HepG2 (cell line): Measurements from ENCODE around the gene PEMT. TPM values are rescaled to one million over a fixed set of nuclear protein-coding genes. Genes with fewer than 3 reads are reported as not detected.
A peak's percentile ranks its signal among the peaks of the same experiment; 100 is the strongest.

ENCODE experiments used
- CREM ChIP-seq, 2 experiments: sonication (generic) in 1 of 2; formaldehyde crosslinking in 1 of 2; IDR thresholded peaks; 2 replicates each; pipeline versions ENCODE4 v1.4.0 to v1.6.1; 2016 to 2020; ENCODE audit warnings: antibody characterized with exemption in 1 of 2, mild to moderate bottlenecking in 1 of 2, missing genetic modification reagents in 1 of 2
- FOXM1 ChIP-seq: sonication (generic); formaldehyde crosslinking; IDR thresholded peaks from 2 replicates; pipeline ENCODE4 v1.5.0; 2020; ENCODE audit warnings: missing genetic modification reagents
- HNRNPLL ChIP-seq: fragments of 200-400 bp; formaldehyde crosslinking; IDR thresholded peaks from 2 replicates; pipeline ENCODE4 v1.6.1; 2017; ENCODE audit warnings: mild to moderate bottlenecking, low read depth, low read length; ENCODE audit not compliant: poor library complexity, severe bottlenecking
- HOXA3 ChIP-seq: sonication (generic); formaldehyde crosslinking; IDR thresholded peaks from 2 replicates; pipeline ENCODE4 v1.5.0; 2020; ENCODE audit warnings: missing genetic modification reagents
- PAWR ChIP-seq: sonication (generic); formaldehyde crosslinking; IDR thresholded peaks from 2 replicates; pipeline ENCODE4 v1.4.0; 2020; ENCODE audit warnings: missing genetic modification reagents, mild to moderate bottlenecking, borderline replicate concordance
- REL ChIP-seq: sonication (generic); formaldehyde crosslinking; conservative IDR thresholded peaks from 2 replicates; pipeline ENCODE4 v1.8.0; 2022; ENCODE audit warnings: mild to moderate bottlenecking, missing genetic modification reagents, moderate library complexity
- SMARCC2 ChIP-seq: fragments of 450-650 bp; IDR thresholded peaks from 2 replicates; pipeline ENCODE4 v1.6.1; 2017; ENCODE audit warnings: antibody characterized with exemption, mild to moderate bottlenecking
- SMC3 ChIP-seq: IDR thresholded peaks from 2 replicates; pipeline ENCODE4 v1.6.1; 2011; ENCODE audit warnings: low read length, improper control_type of control experiment
- SSRP1 ChIP-seq: IDR thresholded peaks from 2 replicates; pipeline ENCODE4 v1.6.1; 2016; ENCODE audit warnings: control low read depth
- YEATS4 ChIP-seq: sonication (generic); formaldehyde crosslinking; IDR thresholded peaks from 2 replicates; pipeline ENCODE4 v1.4.0; 2020; ENCODE audit warnings: missing genetic modification reagents, borderline replicate concordance
- ZNF3 ChIP-seq: IDR thresholded peaks from 2 replicates; pipeline ENCODE4 v1.7.0; 2017; ENCODE audit warnings: inconsistent platforms
- ZNF83 ChIP-seq: sonication (generic); formaldehyde crosslinking; IDR thresholded peaks from 2 replicates; pipeline ENCODE4 v1.4.0; 2020; ENCODE audit warnings: missing genetic modification reagents, mild to moderate bottlenecking, borderline replicate concordance
- ZNF850 ChIP-seq: sonication (generic); formaldehyde crosslinking; conservative IDR thresholded peaks from 2 replicates; pipeline ENCODE4 v1.9.0; 2021; ENCODE audit warnings: mild to moderate bottlenecking, missing genetic modification reagents
- ZSCAN30 ChIP-seq: sonication (generic); formaldehyde crosslinking; IDR thresholded peaks from 2 replicates; pipeline ENCODE4 v1.5.0; 2020; ENCODE audit warnings: mild to moderate bottlenecking, missing genetic modification reagents
- ZSCAN9 ChIP-seq: IDR thresholded peaks from 2 replicates; pipeline ENCODE4 v1.6.1; 2016; ENCODE audit warnings: borderline replicate concordance
- polyA plus RNA-seq, 8 experiments: library from polyadenylated mRNA; depleted of rRNA in 3 of 8; stranded (reverse) in 7 of 8; unstranded in 1 of 8; fragments of >200 nt; fragmentation: Illumina TruSeq in 4 of 8; extraction: Trizol in 4 of 8; gene quantifications; 2 replicates each; pipeline versions ENCODE4 v1.2.1 to v1.2.3, GENCODE V29; 2011 to 2016; ENCODE audit warnings: low read depth in 4 of 8, missing spikeins in 1 of 8, mixed read lengths in 1 of 8; ENCODE audit not compliant: insufficient read depth in 1 of 8
- total RNA-seq, 5 experiments: library from RNA; depleted of rRNA; stranded (reverse); fragments of >200 nt; fragmentation: Illumina TruSeq; extraction: Trizol; gene quantifications; 2 replicates each; pipeline ENCODE4 v1.2.3, GENCODE V29; 2016; ENCODE audit warnings: low read depth in 1 of 5
- TF ChIP-seq, protein P1 (sequence below): sonication (generic); formaldehyde crosslinking; IDR thresholded peaks from 2 replicates; pipeline ENCODE4 v1.5.1; 2020; ENCODE audit warnings: mild to moderate bottlenecking, missing genetic modification reagents, moderate library complexity
- TF ChIP-seq, protein P2 (sequence below): sonication (generic); formaldehyde crosslinking; IDR thresholded peaks from 2 replicates; pipeline ENCODE4 v1.4.0; 2020; ENCODE audit warnings: missing genetic modification reagents, borderline replicate concordance
- TF ChIP-seq, protein P3 (sequence below): sonication (generic); formaldehyde crosslinking; conservative IDR thresholded peaks from 2 replicates; pipeline ENCODE4 v1.8.0; 2022; ENCODE audit warnings: mild to moderate bottlenecking, moderate library complexity, missing genetic modification reagents
- TF ChIP-seq, protein P4 (sequence below): sonication (generic); formaldehyde crosslinking; IDR thresholded peaks from 2 replicates; pipeline ENCODE4 v1.4.0; 2020; ENCODE audit warnings: missing genetic modification reagents, borderline replicate concordance

Gene PEMT
- total and polyA plus RNA-seq, 2 of the 13 experiments (the other 11 are each of a cell fraction or from before 2014, with no cell fraction given): 31.7 to 43.6 TPM

DNA sequence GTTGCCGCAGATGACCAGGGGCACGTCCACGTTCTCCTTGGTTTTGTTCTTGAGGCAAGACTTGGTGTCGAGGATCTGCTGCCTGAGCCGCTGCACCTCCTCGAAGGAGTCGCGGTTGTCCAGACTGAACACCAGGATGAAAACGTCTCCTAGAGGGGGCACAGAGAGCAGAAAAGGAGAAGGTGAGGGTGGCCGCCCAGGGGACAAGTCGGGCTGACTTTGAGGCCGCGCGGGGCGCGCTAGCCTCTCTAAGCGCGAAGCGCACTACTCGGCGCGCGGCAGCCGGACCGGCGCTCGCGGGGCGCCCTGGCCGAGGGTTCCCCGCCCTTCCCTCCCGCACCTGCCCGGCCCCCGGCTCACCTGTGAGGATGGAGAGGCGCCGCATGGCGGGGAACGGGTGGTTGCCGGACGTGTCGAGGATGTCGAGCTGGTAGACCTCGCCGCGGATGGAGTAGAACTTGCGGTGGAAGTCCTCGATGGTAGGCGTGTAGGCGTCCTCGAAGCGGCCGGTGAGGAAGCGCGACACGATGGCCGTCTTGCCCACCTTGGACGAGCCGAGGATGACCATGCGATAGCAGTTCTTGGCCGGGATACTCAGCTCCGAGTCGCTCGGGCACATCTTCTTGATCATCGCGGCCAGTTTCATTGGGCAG, 95.8 kb downstream of the PEMT start (continued):
- TF ChIP-seq, protein P1, sequence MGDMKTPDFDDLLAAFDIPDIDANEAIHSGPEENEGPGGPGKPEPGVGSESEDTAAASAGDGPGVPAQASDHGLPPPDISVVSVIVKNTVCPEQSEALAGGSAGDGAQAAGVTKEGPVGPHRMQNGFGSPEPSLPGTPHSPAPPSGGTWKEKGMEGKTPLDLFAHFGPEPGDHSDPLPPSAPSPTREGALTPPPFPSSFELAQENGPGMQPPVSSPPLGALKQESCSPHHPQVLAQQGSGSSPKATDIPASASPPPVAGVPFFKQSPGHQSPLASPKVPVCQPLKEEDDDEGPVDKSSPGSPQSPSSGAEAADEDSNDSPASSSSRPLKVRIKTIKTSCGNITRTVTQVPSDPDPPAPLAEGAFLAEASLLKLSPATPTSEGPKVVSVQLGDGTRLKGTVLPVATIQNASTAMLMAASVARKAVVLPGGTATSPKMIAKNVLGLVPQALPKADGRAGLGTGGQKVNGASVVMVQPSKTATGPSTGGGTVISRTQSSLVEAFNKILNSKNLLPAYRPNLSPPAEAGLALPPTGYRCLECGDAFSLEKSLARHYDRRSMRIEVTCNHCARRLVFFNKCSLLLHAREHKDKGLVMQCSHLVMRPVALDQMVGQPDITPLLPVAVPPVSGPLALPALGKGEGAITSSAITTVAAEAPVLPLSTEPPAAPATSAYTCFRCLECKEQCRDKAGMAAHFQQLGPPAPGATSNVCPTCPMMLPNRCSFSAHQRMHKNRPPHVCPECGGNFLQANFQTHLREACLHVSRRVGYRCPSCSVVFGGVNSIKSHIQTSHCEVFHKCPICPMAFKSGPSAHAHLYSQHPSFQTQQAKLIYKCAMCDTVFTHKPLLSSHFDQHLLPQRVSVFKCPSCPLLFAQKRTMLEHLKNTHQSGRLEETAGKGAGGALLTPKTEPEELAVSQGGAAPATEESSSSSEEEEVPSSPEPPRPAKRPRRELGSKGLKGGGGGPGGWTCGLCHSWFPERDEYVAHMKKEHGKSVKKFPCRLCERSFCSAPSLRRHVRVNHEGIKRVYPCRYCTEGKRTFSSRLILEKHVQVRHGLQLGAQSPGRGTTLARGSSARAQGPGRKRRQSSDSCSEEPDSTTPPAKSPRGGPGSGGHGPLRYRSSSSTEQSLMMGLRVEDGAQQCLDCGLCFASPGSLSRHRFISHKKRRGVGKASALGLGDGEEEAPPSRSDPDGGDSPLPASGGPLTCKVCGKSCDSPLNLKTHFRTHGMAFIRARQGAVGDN: no peak
- TF ChIP-seq ZNF850 (CRISPR knock-in tag) (no peak), FOXM1 (CRISPR knock-in tag) (no peak), HOXA3 (no peak), YEATS4 (CRISPR knock-in tag) (no peak), ZSCAN9 (CRISPR knock-in tag) (no peak), ZNF83 (CRISPR knock-in tag) (no peak), ZNF3 (CRISPR knock-in tag) (no peak), SMC3 (no peak), CREM (IDR thresholded peaks at IDR 0.05) (no peak), CREM (CRISPR knock-in tag; IDR thresholded peaks at IDR 0.05) (no peak), REL (CRISPR knock-in tag) (no peak), ZSCAN30 (no peak), PAWR (CRISPR knock-in tag) (no peak), SMARCC2 (no peak), SSRP1 (CRISPR knock-in tag) (no peak), HNRNPLL (no peak)
- TF ChIP-seq, protein P2, sequence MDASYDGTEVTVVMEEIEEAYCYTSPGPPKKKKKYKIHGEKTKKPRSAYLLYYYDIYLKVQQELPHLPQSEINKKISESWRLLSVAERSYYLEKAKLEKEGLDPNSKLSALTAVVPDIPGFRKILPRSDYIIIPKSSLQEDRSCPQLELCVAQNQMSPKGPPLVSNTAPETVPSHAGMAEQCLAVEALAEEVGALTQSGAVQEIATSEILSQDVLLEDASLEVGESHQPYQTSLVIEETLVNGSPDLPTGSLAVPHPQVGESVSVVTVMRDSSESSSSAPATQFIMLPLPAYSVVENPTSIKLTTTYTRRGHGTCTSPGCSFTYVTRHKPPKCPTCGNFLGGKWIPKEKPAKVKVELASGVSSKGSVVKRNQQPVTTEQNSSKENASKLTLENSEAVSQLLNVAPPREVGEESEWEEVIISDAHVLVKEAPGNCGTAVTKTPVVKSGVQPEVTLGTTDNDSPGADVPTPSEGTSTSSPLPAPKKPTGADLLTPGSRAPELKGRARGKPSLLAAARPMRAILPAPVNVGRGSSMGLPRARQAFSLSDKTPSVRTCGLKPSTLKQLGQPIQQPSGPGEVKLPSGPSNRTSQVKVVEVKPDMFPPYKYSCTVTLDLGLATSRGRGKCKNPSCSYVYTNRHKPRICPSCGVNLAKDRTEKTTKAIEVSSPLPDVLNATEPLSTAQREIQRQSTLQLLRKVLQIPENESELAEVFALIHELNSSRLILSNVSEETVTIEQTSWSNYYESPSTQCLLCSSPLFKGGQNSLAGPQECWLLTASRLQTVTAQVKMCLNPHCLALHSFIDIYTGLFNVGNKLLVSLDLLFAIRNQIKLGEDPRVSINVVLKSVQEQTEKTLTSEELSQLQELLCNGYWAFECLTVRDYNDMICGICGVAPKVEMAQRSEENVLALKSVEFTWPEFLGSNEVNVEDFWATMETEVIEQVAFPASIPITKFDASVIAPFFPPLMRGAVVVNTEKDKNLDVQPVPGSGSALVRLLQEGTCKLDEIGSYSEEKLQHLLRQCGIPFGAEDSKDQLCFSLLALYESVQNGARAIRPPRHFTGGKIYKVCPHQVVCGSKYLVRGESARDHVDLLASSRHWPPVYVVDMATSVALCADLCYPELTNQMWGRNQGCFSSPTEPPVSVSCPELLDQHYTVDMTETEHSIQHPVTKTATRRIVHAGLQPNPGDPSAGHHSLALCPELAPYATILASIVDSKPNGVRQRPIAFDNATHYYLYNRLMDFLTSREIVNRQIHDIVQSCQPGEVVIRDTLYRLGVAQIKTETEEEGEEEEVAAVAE (CRISPR knock-in tag): no peak
- TF ChIP-seq, protein P3, sequence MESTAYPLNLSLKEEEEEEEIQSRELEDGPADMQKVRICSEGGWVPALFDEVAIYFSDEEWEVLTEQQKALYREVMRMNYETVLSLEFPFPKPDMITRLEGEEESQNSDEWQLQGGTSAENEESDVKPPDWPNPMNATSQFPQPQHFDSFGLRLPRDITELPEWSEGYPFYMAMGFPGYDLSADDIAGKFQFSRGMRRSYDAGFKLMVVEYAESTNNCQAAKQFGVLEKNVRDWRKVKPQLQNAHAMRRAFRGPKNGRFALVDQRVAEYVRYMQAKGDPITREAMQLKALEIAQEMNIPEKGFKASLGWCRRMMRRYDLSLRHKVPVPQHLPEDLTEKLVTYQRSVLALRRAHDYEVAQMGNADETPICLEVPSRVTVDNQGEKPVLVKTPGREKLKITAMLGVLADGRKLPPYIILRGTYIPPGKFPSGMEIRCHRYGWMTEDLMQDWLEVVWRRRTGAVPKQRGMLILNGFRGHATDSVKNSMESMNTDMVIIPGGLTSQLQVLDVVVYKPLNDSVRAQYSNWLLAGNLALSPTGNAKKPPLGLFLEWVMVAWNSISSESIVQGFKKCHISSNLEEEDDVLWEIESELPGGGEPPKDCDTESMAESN: no peak
- TF ChIP-seq, protein P4, sequence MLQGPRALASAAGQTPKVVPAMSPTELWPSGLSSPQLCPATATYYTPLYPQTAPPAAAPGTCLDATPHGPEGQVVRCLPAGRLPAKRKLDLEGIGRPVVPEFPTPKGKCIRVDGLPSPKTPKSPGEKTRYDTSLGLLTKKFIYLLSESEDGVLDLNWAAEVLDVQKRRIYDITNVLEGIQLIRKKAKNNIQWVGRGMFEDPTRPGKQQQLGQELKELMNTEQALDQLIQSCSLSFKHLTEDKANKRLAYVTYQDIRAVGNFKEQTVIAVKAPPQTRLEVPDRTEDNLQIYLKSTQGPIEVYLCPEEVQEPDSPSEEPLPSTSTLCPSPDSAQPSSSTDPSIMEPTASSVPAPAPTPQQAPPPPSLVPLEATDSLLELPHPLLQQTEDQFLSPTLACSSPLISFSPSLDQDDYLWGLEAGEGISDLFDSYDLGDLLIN: 0 out of 2 replicates have a peak, but pooled peaks have one; percentile 20
